Measurements from ENCODE around the gene CMTM5.
A peak's percentile ranks its signal among the peaks of the same experiment; 100 is the strongest.

Gene CMTM5

GRCh38 chr14:23376482-23377197 is at the start of gene CMTM5:
Gene CMTM5, plus strand, starts transcription at chr14:23377046. Its CDS starts 206 bp downstream, at chr14:23377252.
- no peak for DNase-seq

DNA sequence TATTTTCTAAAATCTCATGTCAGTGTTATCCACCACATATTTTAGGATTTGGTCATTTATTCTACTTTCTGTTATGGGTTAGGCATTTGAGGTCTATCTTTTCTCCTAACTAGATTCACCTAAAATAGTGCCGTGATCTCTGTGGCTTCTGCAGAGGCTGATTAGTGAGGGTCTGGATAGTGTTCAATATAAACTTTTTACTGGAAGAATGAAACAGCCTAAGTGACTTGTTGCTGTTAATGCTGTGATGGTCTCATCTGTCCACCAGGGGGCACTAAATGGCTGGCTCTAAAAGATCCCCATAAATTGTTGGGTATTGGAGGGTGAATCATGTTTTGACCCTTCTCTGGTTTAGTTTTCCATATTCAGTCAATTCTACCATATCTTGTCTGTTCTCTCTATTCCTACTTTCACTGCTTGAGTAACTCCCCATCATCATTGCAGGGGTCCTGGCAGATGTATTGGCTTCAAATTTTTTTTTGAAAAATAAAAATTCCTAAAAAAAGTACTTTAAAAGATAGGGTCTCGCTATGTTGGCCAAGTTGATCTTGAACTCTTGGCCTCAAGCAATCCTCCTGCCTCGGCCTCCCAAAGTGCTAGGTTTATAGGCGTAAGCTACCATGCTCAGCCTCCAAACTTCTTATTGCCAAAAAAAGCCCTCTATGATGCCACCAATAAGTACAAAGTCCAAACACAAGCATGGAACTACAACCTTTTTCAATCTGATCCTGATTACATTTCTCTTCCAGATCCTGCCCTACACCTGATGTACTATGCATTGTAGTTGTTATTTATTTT is 48.7 kb upstream of the CMTM5 start:
- DNase-seq = peak; percentile 64 to 72

GRCh38 chr14:23335623-23336022 is 41.2 kb upstream of the CMTM5 start:
- DNase-seq = no peak

DNA sequence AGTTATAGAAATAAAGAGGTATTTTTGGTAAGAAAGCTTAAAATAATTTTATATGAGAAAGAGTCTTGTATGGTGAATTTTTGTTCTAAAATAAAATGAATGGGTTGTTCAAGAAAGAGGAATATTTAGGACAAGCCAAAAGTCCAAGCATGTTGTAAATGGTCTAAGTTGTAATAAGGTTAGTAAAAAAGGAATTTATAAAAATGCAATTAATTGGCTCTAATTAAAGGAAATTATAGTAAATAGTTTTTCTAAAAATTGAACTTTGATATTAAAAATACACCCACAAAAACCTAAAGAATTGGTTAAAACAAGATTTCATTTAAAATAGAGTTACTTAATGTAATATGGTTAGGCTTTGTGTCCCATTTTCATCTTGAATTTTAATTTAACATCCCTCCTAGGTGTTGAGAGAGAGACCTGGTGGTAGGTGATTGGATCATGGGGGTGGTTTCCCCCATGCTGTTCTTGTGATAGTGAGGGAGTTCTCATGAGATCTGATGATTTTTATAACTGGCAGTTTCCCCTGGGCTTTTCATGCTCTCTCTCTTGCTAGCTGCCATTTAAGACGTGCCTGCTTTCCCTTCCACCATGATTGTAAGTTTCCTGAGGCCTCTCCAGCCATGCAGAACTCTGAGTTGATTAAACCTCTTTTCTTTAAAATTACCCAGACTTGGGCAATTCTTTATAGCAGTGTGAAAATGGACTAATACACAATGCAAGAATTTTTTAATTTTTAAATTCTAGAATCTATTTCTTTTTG is 37.2 kb upstream of the CMTM5 start:
- no peak for DNase-seq

GRCh38 chr14:23344481-23344880 is 32.4 kb upstream of the CMTM5 start:
- DNase-seq = no peak

GRCh38 chr14:23345987-23346692 is 30.7 kb upstream of the CMTM5 start:
- DNase-seq = no peak

DNA sequence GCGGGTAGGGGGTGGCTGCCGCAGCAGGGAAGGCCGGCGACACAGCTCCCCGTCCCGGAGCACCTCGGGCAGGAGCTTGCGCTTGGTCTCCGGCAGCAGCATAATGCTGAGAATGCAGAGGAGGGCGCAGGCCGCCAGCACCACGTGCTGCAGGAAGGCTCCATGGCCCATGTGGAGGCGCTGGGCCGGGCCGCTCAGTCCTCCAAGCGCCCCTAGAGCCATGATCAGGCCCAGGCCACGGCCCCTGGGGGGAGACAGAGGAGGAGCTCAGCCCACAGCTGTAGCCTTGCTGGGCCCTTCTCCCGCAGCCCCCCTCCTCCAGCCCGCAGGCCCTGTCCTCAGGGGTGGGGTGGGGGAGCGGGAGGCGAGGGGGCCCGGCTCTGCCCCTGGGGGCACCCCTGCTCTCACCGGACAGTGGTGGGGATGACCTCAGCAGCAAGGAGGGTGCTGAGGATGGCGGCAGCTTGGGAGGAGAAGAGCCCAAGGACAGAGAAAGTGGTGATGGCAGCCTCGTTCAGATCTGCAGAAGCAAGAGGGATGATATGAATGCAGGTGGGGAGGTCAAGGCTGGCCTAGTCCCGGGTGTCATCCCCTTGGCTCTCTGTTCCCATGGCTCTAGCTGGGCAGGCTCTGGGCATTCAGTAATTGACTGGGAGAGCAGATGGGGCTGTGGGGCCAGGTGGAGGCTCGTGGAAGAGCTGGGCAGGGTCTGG is 30.0 kb upstream of the CMTM5 start:
- DNase-seq = no peak

DNA sequence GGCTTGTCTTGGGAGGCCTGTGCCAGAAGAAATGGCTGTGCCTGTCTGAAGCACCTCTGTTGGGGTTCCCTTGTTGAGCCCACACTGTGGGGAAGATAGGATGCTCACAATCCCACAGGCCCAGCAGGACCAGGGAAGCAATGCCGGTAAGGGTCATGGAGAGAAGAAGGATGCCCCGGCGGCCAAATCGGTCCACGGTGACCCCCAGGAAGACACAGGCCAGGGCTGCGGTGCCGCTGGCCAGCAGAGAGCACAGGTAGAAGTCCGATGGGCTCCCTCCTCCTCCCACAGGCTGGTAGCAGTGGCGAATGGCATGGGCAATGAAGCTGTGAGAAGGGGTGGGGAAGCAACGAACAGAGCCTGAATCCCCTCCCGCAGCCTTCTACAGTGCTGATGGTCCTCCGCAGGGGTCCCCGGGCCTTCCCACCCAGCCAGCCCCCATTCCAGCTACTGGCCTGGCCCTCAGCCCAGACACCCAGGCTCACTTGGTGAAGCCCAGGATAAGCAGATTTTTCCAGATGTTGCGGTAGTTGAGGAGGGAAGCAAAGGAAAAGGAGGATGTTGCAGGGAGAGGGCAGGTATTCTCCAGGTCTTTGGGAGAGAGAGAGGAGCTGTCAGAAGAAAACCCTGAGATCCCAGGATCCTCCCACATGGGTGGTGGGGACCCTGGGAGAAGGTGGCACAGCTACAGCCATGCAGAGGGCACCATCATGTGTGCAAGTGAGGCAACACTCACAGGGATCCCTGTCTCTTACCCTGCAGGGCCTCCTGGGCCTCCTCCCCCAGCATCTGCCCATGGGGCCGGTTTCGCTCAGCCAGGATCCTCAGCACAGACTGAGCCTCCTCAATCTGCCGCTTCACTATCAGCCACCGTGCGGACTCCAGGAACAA is 29.2 kb upstream of the CMTM5 start:
- no peak for DNase-seq

DNA sequence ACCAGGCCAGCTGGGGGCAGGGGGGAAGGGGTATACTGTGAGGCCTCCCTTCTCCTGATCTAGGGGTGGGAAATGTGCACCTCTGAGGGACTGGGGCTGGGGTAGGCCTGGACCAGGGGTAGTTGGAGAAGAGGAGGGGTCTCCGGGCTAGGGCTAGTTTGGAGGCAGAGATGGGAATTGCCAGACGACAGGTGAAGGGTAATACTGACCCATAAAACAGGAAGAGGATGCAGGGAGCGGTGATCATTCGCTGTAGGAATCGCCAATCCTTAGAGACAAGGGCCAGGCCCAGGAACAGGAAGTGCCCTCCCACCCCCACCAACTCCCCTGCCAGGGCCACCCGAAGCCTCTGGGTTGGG is 28.6 kb upstream of the CMTM5 start:
- DNase-seq = no peak

GRCh38 chr14:23349156-23349845 is 27.5 kb upstream of the CMTM5 start:
- no peak for DNase-seq

- no peak for DNase-seq
These were observed 25.0 kb upstream of the CMTM5 start for GRCh38 chr14:23351681-23352505.

- peak; percentile 56 to 66 for DNase-seq
These were observed 24.1 kb upstream of the CMTM5 start, which contains the start of gene SLC22A17 for GRCh38 chr14:23352506-23353432. Gene SLC22A17, minus strand, starts transcription at chr14:23352887.

DNA sequence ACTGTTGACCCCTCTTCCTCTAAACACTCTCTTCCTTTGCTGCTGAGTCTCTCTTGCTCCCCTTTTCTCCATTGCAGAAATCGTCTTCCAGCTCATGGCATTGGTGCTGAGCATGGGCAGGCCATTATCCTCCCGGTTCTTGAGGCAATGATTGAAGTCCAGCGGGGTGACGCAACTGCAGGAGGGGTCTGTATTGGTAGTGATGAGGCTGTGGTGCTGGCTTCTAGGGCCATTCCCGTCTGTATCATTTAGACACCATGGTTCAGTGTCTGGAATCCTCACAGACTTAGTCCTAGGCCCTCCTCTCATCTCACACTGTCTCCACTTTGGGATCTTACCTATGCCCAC is 23.4 kb upstream of the CMTM5 start:
- DNase-seq = no peak

DNA sequence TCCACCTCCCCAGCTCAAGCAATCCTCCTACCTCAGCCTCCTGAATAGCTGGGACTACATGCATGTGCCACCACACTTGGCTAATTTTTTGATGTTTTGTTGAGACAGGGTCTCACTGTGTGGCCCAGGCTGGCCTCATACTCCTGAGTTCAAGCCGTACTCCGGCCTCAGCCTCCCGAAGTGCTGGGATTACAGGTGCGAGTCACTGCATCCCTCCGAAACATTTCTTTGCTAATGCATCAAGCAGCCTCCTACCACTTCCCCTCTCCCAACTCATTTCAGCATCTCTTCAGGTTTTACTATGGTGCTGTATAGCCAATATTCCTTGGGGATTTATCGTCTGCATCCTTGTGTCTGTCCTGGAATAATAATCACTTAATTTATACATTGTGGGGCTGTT is 21.9 kb upstream of the CMTM5 start:
- DNase-seq = no peak

GRCh38 chr14:23355871-23356435 is 20.9 kb upstream of the CMTM5 start:
- DNase-seq = no peak

DNA sequence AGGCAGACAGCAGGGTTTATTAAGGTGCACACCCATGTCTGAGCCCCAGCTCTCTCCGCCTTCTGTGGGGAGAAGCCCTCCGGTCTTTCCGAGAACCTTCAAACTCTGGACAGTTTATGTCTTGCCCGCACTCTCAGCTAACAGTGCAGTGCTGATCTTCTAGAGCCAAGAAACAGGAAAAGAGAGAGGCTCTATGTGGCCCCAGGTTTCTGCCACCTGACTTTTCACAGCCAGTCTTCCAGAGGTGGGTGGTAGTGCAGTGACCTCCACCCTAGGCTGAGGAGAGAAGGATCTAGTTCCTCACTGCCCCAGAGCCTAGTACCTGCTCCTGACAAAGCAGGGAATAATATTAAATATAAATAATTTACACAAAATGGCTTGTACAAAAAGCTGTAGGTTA is 20.2 kb upstream of the CMTM5 start:
- DNase-seq = no peak

DNA sequence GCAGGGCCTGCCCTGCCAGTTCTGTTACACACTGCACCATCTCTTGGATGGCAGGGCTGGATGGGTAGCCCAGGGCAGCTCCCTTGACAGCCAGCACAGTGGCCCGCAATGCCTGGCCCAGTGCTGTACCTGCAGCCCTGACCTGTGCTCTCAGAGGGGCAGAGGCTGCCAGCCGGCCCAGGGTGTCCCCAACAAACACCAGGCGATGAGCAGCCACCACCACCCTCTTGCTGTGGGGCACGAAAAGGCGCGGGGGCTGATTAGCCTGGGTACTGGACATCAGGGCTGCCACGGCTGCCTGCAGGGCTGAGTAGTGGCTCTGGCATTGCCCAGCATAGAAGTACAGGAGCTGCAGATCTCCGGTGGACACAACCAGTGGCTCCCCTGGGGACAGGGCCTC is 19.6 kb upstream of the CMTM5 start:
- DNase-seq = no peak

- DNase-seq = no peak
These were observed 18.8 kb upstream of the CMTM5 start for GRCh38 chr14:23358042-23358441.

Data from stimulated activated CD4-positive, alpha-beta T cell treated with anti-CD3 and anti-CD28 coated beads, Interleukin-2, amount 100 ng/mL, for 24 hours (primary cell).